HepG2 (cell line): Measurements from ENCODE around the gene NT5C2. TPM values are rescaled to one million over a fixed set of nuclear protein-coding genes. Genes with fewer than 3 reads are reported as not detected.

Experiments used
- GMEB2 ChIP-seq: IDR thresholded peaks from 2 replicates; pipeline ENCODE4 v1.6.1; 2016; ENCODE audit warnings: missing biosample characterization, missing genetic modification reagents, low read depth
- HDAC1 ChIP-seq: sonication (generic); formaldehyde crosslinking; IDR thresholded peaks from 2 replicates; pipeline ENCODE4 v1.5.1; 2020; ENCODE audit warnings: mild to moderate bottlenecking, missing genetic modification reagents
- MZF1 ChIP-seq: sonication (generic); formaldehyde crosslinking; IDR thresholded peaks from 2 replicates; pipeline ENCODE4 v1.8.1; 2023; ENCODE audit warnings: mild to moderate bottlenecking, missing genetic modification reagents, borderline replicate concordance
- ZBTB25 ChIP-seq: IDR thresholded peaks from 2 replicates; pipeline ENCODE4 v1.6.1; 2018; ENCODE audit warnings: missing genetic modification reagents
- ZKSCAN8 ChIP-seq: IDR thresholded peaks from 2 replicates; pipeline ENCODE4 v1.6.1; 2016; ENCODE audit warnings: borderline replicate concordance, missing genetic modification reagents, missing compliant biosample characterization
- ZNF335 ChIP-seq: sonication (generic); formaldehyde crosslinking; IDR thresholded peaks from 2 replicates; pipeline ENCODE4 v1.4.0; 2020; ENCODE audit warnings: missing genetic modification reagents
- ZNF569 ChIP-seq: sonication (generic); formaldehyde crosslinking; IDR thresholded peaks from 2 replicates; pipeline ENCODE4 v1.5.0; 2020; ENCODE audit warnings: mild to moderate bottlenecking, missing genetic modification reagents, moderate library complexity, borderline replicate concordance
- ZNF766 ChIP-seq: sonication (generic); formaldehyde crosslinking; IDR thresholded peaks from 2 replicates; pipeline ENCODE4 v1.5.0; 2020; ENCODE audit warnings: missing genetic modification reagents, borderline replicate concordance
- polyA plus RNA-seq, 8 experiments: library from polyadenylated mRNA; depleted of rRNA in 3 of 8; stranded (reverse) in 7 of 8; unstranded in 1 of 8; fragments of >200 nt; fragmentation: Illumina TruSeq in 4 of 8; extraction: Trizol in 4 of 8; gene quantifications; 2 replicates each; pipeline versions ENCODE4 v1.2.1 to v1.2.3, GENCODE V29; 2011 to 2016; ENCODE audit warnings: low read depth in 4 of 8, missing spikeins in 1 of 8, mixed read lengths in 1 of 8; ENCODE audit not compliant: insufficient read depth in 1 of 8
- total RNA-seq, 5 experiments: library from RNA; depleted of rRNA; stranded (reverse); fragments of >200 nt; fragmentation: Illumina TruSeq; extraction: Trizol; gene quantifications; 2 replicates each; pipeline ENCODE4 v1.2.3, GENCODE V29; 2016; ENCODE audit warnings: low read depth in 1 of 5
- TF ChIP-seq, protein P1 (sequence below), 2 experiments: fragments of 450-650 bp in 1 of 2; sonication (generic) in 1 of 2; formaldehyde crosslinking; IDR thresholded peaks; 2 replicates each; pipeline versions ENCODE4 v1.5.0 to v1.8.0; 2020 to 2022; ENCODE audit warnings: mild to moderate bottlenecking in 1 of 2, missing genetic modification reagents in 1 of 2
- TF ChIP-seq, protein P2 (sequence below): sonication (generic); formaldehyde crosslinking; IDR thresholded peaks from 2 replicates; pipeline ENCODE4 v1.4.0; 2020; ENCODE audit warnings: missing genetic modification reagents
- TF ChIP-seq, protein P3 (sequence below): IDR thresholded peaks from 2 replicates; pipeline ENCODE4 v1.6.1; 2016; ENCODE audit warnings: mild to moderate bottlenecking, missing biosample characterization, missing genetic modification reagents
- TF ChIP-seq, protein P4 (sequence below): IDR thresholded peaks from 2 replicates; pipeline ENCODE4 v1.6.1; 2012; ENCODE audit warnings: low read depth, low read length, improper control_type of control experiment
- TF ChIP-seq, protein P5 (sequence below): fragments of 450-650 bp; IDR thresholded peaks from 2 replicates; pipeline ENCODE4 v1.6.1; 2017; ENCODE audit warnings: mild to moderate bottlenecking
- TF ChIP-seq, protein P6 (sequence below): sonication (generic); formaldehyde crosslinking; IDR thresholded peaks from 2 replicates; pipeline ENCODE4 v1.4.0; 2020; ENCODE audit warnings: mild to moderate bottlenecking, missing genetic modification reagents

The NT5C2 gene
- total and polyA plus RNA-seq, 2 of the 13 experiments (the other 11 are each of a cell fraction or from before 2014, with no cell fraction given), result 40.6 to 55.2 TPM

DNA sequence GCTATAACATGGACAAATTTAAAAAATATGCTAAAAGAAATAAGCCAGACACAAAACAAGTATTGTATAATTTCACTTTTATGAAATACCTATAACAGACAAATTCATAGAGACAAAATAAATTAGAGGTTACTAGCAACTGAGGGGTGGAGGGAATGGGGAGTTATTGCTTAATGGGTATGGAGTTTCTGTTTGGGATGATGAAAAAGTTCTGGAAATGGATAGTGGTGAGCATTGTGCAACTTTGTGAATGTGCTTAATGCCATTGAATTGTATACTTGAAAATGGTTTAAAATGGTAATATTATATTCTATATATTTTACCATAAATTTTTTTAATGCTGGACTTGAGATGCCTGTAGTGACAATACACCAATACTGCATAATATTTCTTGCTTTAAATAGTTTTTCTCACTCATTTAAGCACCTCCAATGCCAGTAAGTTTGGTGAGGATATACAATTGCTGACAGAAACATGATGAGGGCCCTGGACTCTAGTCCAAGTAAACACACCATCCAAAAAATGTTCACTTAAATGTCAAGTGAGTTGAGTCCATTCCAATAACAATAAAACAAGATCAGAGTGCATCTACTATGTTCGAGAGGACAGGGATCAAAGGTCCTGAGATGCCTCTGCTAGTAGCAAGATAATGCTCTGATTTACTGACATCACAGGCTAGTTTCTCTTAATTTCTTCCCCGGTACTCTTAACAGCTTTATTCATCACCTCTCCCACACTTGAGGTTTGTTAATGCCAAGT, 71.9 kb downstream of the NT5C2 start (continued):
- TF ChIP-seq, protein P1, sequence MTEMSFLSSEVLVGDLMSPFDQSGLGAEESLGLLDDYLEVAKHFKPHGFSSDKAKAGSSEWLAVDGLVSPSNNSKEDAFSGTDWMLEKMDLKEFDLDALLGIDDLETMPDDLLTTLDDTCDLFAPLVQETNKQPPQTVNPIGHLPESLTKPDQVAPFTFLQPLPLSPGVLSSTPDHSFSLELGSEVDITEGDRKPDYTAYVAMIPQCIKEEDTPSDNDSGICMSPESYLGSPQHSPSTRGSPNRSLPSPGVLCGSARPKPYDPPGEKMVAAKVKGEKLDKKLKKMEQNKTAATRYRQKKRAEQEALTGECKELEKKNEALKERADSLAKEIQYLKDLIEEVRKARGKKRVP (CRISPR knock-in tag; IDR thresholded peaks at IDR 0.05), result peak in 1 of 2 experiments; percentile 49; a peak in 2 of 4 replicates
- TF ChIP-seq, protein P2, sequence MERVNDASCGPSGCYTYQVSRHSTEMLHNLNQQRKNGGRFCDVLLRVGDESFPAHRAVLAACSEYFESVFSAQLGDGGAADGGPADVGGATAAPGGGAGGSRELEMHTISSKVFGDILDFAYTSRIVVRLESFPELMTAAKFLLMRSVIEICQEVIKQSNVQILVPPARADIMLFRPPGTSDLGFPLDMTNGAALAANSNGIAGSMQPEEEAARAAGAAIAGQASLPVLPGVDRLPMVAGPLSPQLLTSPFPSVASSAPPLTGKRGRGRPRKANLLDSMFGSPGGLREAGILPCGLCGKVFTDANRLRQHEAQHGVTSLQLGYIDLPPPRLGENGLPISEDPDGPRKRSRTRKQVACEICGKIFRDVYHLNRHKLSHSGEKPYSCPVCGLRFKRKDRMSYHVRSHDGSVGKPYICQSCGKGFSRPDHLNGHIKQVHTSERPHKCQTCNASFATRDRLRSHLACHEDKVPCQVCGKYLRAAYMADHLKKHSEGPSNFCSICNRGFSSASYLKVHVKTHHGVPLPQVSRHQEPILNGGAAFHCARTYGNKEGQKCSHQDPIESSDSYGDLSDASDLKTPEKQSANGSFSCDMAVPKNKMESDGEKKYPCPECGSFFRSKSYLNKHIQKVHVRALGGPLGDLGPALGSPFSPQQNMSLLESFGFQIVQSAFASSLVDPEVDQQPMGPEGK (CRISPR knock-in tag), result no peak; the same call in 1 of the 2 replicates
- TF ChIP-seq ZNF766 (CRISPR knock-in tag) (no peak), HDAC1 (CRISPR knock-in tag) (peak; percentile 70), ZKSCAN8 (CRISPR knock-in tag) (peak; percentile 80; the same call in 1 of the 2 replicates), ZNF335 (CRISPR knock-in tag) (no peak), ZNF569 (CRISPR knock-in tag) (no peak), ZBTB25 (CRISPR knock-in tag) (no peak), MZF1 (CRISPR knock-in tag) (no peak), GMEB2 (CRISPR knock-in tag) (no peak)
- TF ChIP-seq, protein P3, sequence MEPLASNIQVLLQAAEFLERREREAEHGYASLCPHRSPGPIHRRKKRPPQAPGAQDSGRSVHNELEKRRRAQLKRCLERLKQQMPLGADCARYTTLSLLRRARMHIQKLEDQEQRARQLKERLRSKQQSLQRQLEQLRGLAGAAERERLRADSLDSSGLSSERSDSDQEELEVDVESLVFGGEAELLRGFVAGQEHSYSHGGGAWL (CRISPR knock-in tag), result no peak
- TF ChIP-seq, protein P4, sequence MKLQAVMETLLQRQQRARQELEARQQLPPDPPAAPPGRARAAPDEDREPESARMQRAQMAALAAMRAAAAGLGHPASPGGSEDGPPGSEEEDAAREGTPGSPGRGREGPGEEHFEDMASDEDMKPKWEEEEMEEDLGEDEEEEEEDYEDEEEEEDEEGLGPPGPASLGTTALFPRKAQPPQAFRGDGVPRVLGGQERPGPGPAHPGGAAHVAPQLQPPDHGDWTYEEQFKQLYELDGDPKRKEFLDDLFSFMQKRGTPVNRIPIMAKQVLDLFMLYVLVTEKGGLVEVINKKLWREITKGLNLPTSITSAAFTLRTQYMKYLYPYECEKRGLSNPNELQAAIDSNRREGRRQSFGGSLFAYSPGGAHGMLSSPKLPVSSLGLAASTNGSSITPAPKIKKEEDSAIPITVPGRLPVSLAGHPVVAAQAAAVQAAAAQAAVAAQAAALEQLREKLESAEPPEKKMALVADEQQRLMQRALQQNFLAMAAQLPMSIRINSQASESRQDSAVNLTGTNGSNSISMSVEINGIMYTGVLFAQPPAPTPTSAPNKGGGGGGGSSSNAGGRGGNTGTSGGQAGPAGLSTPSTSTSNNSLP, result peak; percentile 93
- TF ChIP-seq, protein P5, sequence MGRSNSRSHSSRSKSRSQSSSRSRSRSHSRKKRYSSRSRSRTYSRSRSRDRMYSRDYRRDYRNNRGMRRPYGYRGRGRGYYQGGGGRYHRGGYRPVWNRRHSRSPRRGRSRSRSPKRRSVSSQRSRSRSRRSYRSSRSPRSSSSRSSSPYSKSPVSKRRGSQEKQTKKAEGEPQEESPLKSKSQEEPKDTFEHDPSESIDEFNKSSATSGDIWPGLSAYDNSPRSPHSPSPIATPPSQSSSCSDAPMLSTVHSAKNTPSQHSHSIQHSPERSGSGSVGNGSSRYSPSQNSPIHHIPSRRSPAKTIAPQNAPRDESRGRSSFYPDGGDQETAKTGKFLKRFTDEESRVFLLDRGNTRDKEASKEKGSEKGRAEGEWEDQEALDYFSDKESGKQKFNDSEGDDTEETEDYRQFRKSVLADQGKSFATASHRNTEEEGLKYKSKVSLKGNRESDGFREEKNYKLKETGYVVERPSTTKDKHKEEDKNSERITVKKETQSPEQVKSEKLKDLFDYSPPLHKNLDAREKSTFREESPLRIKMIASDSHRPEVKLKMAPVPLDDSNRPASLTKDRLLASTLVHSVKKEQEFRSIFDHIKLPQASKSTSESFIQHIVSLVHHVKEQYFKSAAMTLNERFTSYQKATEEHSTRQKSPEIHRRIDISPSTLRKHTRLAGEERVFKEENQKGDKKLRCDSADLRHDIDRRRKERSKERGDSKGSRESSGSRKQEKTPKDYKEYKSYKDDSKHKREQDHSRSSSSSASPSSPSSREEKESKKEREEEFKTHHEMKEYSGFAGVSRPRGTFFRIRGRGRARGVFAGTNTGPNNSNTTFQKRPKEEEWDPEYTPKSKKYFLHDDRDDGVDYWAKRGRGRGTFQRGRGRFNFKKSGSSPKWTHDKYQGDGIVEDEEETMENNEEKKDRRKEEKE, result no peak
- TF ChIP-seq, protein P6, sequence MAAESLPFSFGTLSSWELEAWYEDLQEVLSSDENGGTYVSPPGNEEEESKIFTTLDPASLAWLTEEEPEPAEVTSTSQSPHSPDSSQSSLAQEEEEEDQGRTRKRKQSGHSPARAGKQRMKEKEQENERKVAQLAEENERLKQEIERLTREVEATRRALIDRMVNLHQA (CRISPR knock-in tag), result no peak
